ENCODE measurements around the gene ATF5.

The ATF5 gene

DNA sequence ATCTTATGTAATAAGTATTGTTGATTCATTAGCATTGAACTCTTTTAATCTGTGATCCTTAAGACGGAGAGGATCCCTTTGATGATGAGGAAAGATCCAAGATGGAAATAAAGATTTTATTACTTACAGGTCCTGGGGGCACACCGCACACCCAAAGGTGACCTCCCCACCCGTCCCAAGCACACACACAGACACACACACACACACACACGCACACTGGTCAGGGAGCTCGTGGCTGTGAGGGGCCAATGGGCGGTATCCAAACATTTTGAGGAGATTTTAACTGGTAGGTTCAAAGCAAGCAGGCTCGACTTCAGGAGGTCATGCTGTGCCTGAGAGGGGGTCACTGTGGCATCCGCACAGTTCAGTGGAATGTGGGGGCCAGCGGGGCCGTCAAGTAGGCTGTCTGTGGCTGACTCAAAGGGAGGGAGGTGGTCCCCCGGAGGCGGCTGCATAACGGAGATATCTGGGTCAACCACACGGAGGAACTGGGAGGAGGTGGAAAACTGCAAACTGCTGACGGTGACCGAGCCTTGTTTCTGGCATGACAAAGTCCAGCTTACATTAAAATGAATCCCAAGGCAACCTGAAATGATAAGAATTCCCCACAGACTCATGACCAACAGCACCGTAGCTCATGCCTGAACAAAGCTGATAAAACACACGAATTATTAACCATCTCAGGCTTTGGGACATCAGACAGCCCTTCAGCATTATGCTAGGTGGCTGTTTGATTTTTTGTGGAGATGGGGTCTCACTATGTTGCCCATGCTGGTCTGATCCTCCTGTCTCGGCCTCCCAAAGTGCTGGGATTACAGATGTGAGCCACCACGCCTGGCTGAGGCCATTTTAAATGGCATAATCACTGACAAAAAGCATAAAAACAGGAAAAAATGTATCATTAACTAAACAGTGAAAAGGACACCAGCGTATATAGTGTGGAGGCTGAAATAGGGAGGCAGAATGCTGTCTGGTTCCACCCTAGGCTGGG, 52.9 kb downstream of the ATF5 start:
- DNase-seq: no peak
